NB4 (cell line): ENCODE data around the gene AGXT.

Experiments used
- CTCF ChIP-seq: IDR thresholded peaks from one replicate; pipeline ENCODE4 v1.5.1; 2012; ENCODE audit warnings: low read depth, low read length
- MYC ChIP-seq: IDR thresholded peaks from 2 replicates; pipeline ENCODE4 v1.6.1; 2011; ENCODE audit warnings: low read depth, low read length
- POLR2A ChIP-seq: IDR thresholded peaks from 2 replicates; pipeline ENCODE4 v1.6.1; 2011; ENCODE audit warnings: mild to moderate bottlenecking; ENCODE audit not compliant: insufficient read length; ENCODE audit errors: extremely low read depth

- TF ChIP-seq CTCF = no peak
- no peak for TF ChIP-seq POLR2A
- no peak for TF ChIP-seq MYC
These were observed 40.8 kb downstream of the AGXT start for GRCh38 chr2:240909216-240909974.
